Natural killer cell (primary cell): Measurements from ENCODE around the gene PDE4B. TPM values are rescaled to one million over a fixed set of nuclear protein-coding genes. Genes with fewer than 3 reads are reported as not detected.

Experiments used
- ATAC-seq, 3 donors: fragments of 150-1000 bp in 2 of 3; fragments of 200-7000 bp in 1 of 3; cut with Tn5 transposase; 1 replicate in 1 of 3; 2 replicates in 2 of 3; pipeline ENCODE4 v1.10.0; 2021; ENCODE audit warnings: mild to moderate bottlenecking in 2 of 3, moderate library complexity in 2 of 3
- DNase-seq, 2 donors: peaks; one replicate each; pipeline versions ENCODE4 v3.0.0 to v3.0.0-alpha.2; 2013 to 2021; ENCODE audit warnings: mixed read lengths in 1 of 2
- H3K27ac ChIP-seq: one replicate; pipeline ENCODE4 v1.5.1; 2013; ENCODE audit warnings: mild to moderate bottlenecking, low read length
- H3K27me3 ChIP-seq: one replicate; pipeline ENCODE4 v1.6.1; 2013; ENCODE audit warnings: low read length; ENCODE audit not compliant: control insufficient read depth, insufficient read depth
- H3K36me3 ChIP-seq: one replicate; pipeline ENCODE4 v1.6.1; 2013; ENCODE audit warnings: low read length; ENCODE audit not compliant: control insufficient read depth, insufficient read depth
- H3K4me1 ChIP-seq: one replicate; pipeline ENCODE4 v1.6.1; 2013; ENCODE audit warnings: low read length; ENCODE audit not compliant: control insufficient read depth, insufficient read depth
- H3K4me3 ChIP-seq: one replicate; pipeline ENCODE4 v1.5.1; 2013; ENCODE audit warnings: low read length
- H3K9me3 ChIP-seq: one replicate; pipeline ENCODE4 v1.6.1; 2013; ENCODE audit warnings: low read length; ENCODE audit not compliant: control insufficient read depth, insufficient read depth
- H3K27ac Mint-ChIP-seq, 2 donors: one replicate each; pipeline ENCODE4 v1.8.0; 2022; ENCODE audit warnings: mild to moderate bottlenecking in 2 of 2, mixed read lengths in 2 of 2, moderate library complexity in 1 of 2
- H3K27me3 Mint-ChIP-seq, 2 donors: one replicate each; pipeline ENCODE4 v1.8.0; 2022; ENCODE audit warnings: low read depth in 2 of 2, mixed read lengths in 2 of 2
- H3K36me3 Mint-ChIP-seq: one replicate; pipeline ENCODE4 v1.8.0; 2022; ENCODE audit warnings: mixed read lengths
- H3K4me1 Mint-ChIP-seq, 2 donors: one replicate each; pipeline ENCODE4 v1.8.0; 2022; ENCODE audit warnings: mixed read lengths in 2 of 2
- H3K4me3 Mint-ChIP-seq: one replicate; pipeline ENCODE4 v1.8.0; 2022; ENCODE audit warnings: mild to moderate bottlenecking, moderate library complexity, mixed read lengths
- H3K9me3 Mint-ChIP-seq, 2 donors: one replicate each; pipeline ENCODE4 v1.8.0; 2022; ENCODE audit warnings: mixed read lengths in 2 of 2
- WGBS: methylation state at CpG from one replicate; pipeline ENCODE4 v1.1.7; 2013; ENCODE audit warnings: missing lambda C conversion rate; ENCODE audit not compliant: insufficient coverage; 5-methylcytosine and 5-hydroxymethylcytosine counted together
- intact Hi-C: fragments of 100-400 bp; cut with micrococcal nuclease; formaldehyde crosslinking; loops from one replicate; pipeline ENCODE4 v1.14.2; 2022
- total RNA-seq, 4 donors: library from RNA; stranded (reverse); fragments of 120-200 nt in 1 of 4; gene quantifications; one replicate each; pipeline versions ENCODE4 v1.2.3 to v1.2.4, GENCODE V29; 2013 to 2022
- TF ChIP-seq, protein P1 (sequence below): fragments of 200-600 bp; IDR thresholded peaks from one replicate; pipeline ENCODE4 v1.8.0; 2022; ENCODE audit warnings: antibody characterized with exemption

Gene PDE4B
- total RNA-seq, 3 donors from 2014 or later (not counting 1 experiment from before 2014, with no cell fraction given), result 18.0 to 42.4 (median 25.5) TPM

DNA sequence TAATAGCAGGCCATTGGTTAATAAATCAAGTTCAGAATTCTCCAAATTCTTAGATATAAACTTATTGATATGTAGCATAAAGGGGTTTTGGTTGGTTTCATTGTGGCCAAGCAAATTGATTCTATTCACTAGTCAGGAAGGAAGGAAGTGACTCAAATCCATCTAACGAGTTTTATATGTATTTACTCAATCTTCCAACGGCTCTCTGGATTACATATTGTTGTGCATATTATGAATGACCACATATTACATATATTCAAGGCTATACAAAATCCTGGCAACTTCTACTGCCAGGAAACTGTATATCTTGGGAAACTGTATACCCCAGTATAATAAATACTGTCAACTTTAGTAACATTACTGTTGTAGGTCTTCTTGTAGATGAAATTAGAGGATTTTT lies 20.1 kb upstream of the PDE4B start:
- Histone ChIP-seq H3K27me3 (no peaks in the 10 kb centered on the region), H3K36me3 (no peaks in the 10 kb centered on the region), H3K4me3 (no peak overlapping the region), H3K4me1 (no peaks in the 10 kb centered on the region), H3K9me3 (no peaks in the 10 kb centered on the region), H3K27ac (no peak overlapping the region)
- Mint-ChIP-seq H3K27ac (no peak overlapping the region), H3K9me3 (peaks cover 3% of the 10 kb centered on the region in 2 donors), H3K27me3 (no peaks in the 10 kb centered on the region), H3K4me3 (no peak overlapping the region), H3K4me1 (no peaks in the 10 kb centered on the region), H3K36me3 (no peaks in the 10 kb centered on the region)
- TF ChIP-seq, protein P1, sequence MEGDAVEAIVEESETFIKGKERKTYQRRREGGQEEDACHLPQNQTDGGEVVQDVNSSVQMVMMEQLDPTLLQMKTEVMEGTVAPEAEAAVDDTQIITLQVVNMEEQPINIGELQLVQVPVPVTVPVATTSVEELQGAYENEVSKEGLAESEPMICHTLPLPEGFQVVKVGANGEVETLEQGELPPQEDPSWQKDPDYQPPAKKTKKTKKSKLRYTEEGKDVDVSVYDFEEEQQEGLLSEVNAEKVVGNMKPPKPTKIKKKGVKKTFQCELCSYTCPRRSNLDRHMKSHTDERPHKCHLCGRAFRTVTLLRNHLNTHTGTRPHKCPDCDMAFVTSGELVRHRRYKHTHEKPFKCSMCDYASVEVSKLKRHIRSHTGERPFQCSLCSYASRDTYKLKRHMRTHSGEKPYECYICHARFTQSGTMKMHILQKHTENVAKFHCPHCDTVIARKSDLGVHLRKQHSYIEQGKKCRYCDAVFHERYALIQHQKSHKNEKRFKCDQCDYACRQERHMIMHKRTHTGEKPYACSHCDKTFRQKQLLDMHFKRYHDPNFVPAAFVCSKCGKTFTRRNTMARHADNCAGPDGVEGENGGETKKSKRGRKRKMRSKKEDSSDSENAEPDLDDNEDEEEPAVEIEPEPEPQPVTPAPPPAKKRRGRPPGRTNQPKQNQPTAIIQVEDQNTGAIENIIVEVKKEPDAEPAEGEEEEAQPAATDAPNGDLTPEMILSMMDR, result no peak
- no CpG with 5 or more reads among the region's 2 CpGs for WGBS
- DNase-seq (no peak), ATAC-seq (no peak)
- intact Hi-C loops, result no loop called here

DNA sequence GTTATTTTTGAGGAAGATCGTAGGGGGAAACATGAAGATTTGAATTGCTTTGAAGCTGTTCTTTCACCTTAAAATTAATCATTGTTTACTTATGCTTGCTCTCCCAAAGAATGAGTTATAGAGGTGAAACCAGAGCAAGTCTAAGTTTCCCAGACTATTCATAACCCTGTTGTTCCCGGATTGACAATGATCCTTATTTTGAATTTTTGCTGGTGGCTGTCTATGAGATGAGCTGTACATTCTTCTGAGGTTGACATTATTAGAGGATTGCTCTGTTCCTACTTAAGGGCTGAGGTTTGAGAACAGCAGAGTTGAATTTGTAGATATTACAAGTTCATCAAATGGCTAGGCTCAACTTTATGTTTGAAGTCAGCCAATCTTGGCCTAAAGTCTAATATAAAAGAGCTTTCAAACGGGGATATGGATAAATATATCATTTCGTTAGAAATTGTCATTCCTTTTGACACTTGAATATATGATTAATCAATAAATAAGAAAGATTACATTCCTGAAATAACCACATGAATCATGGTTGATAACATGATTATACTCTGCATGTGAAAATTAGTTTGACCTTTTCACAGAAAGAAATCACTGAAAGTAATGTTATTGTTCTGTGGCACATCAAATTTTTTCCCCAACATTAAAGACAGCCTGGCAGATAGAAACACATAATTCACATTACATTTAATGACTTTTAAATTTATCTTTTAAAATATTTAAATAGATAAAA lies 19.1 kb upstream of the PDE4B start:
- H3K27me3 Mint-ChIP-seq, result no peaks in the 10 kb centered on the region
- H3K9me3 Mint-ChIP-seq, result peaks cover 6% of the 10 kb centered on the region in 2 donors
- TF ChIP-seq, protein P1, result no peak
- H3K4me3 Mint-ChIP-seq, result no peak overlapping the region
- Histone ChIP-seq H3K4me3 (no peak overlapping the region), H3K9me3 (no peaks in the 10 kb centered on the region), H3K4me1 (no peaks in the 10 kb centered on the region), H3K36me3 (no peaks in the 10 kb centered on the region), H3K27ac (no peak overlapping the region), H3K27me3 (no peaks in the 10 kb centered on the region)
- ATAC-seq (no peak), DNase-seq (no peak)
- H3K4me1 Mint-ChIP-seq, result no peaks in the 10 kb centered on the region
- H3K36me3 Mint-ChIP-seq, result no peaks in the 10 kb centered on the region
- intact Hi-C loops, result no loop called here
- H3K27ac Mint-ChIP-seq, result no peak overlapping the region
- 80% methylated on average over 2 of the region's 4 CpGs for WGBS

- H3K36me3 ChIP-seq, result no peaks in the 10 kb centered on the region
Observed at GRCh38 chr1:65788762-65789161, 3.9 kb upstream of the PDE4B start.

More at GRCh38 chr1:65788762-65789161, 3.9 kb upstream of the PDE4B start:
- Histone ChIP-seq H3K27me3 (peaks cover 3% of the 10 kb centered on the region), H3K4me3 (no peak overlapping the region), H3K27ac (no peak overlapping the region), H3K9me3 (no peaks in the 10 kb centered on the region), H3K4me1 (peaks cover 3% of the 10 kb centered on the region)
- no peak overlapping the region for H3K27ac Mint-ChIP-seq
- intact Hi-C loops, result no loop called here
- H3K4me3 Mint-ChIP-seq, result no peak overlapping the region
- H3K36me3 Mint-ChIP-seq, result no peaks in the 10 kb centered on the region
- ATAC-seq, result no peak
- peaks cover 2 to 4% of the 10 kb centered on the region in 2 donors for H3K9me3 Mint-ChIP-seq
- TF ChIP-seq, protein P1, result no peak
- H3K4me1 Mint-ChIP-seq, result no peaks in the 10 kb centered on the region
- no peak for DNase-seq
- peaks cover 13 to 14% of the 10 kb centered on the region in 2 donors for H3K27me3 Mint-ChIP-seq
